ENCODE data around the gene CEP20. TPM values are rescaled to one million over a fixed set of nuclear protein-coding genes. Genes with fewer than 3 reads are reported as not detected.

The CEP20 gene
- total and polyA plus RNA-seq, 12 donors = 15.2 to 63.8 (median 33.5) TPM

DNA sequence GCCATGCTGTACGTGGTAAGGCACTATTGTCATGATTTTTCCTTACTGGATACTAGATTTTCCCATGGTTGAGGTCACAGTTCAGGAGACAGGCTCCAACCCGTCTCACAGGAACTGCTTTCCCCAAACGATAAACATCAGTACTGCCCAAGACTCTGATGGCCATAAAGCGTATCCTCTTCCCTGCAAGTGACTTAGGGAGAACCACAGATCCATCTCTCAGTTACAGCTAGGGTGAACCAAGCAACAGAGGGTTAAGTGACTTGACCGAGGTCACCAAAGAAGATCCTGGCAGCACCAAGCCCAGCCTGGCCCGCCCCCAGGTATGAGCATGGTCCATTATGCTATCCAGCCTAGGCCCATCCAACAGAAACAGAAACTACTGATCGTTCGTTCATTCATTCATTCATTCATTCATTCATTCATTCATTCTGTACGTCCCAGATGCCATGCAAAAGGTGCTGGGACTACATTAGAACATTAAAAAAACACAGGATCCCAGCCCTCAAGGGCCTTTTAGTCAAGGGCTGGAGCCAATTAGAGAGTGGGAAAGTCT is 62.6 kb downstream of the CEP20 start:
- no peaks in the 10 kb centered on the region for H3K9me3 ChIP-seq (replicated peaks in 1 of 3)
- no peaks in the 10 kb centered on the region for H3K4me1 ChIP-seq (replicated peaks in 1 of 2)
- H3K36me3 ChIP-seq (replicated peaks in 1 of 2) = no peaks in the 10 kb centered on the region
- WGBS, 4 donors = 66 to 74% (median 70%) methylated on average over 9 of the region's 9 CpGs
- TF ChIP-seq CTCF (IDR thresholded peaks at IDR 0.05) (no peak), POLR2A (IDR thresholded peaks at IDR 0.05) (no peak)
- no peak overlapping the region for H3K4me3 ChIP-seq
- H3K27me3 ChIP-seq = no peaks in the 10 kb centered on the region
- no peak overlapping the region for H3K27ac ChIP-seq
- intact Hi-C loops (cut with DNase I) = loop anchor here in 1 of 2 donors (10.0 kb wide), 1 partner anchor 61 kb away; no protein-coding TSS in a partner anchor
- DNase-seq = no peak

DNA sequence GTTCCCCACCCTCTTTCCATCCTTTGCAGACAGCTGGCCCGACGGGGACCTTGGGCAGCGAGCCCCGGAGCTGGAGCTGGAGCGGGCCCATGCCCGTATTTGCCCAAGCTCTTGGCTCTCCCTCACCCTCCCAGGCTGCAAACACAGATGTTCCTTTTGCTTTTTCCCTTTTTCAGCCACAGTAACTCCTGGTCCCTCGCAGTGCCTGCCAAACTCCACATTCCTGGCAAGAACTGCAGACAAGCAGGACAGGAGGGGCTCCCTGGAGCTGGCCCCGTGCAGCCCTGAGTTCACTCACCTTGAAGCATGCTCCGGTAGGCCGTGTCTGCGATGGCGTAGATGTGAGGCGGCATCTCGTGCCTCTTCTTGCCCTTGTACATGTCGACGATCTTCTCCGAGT is 65.4 kb downstream of the CEP20 start:
- Histone ChIP-seq H3K4me1 (replicated peaks in 1 of 2) (no peaks in the 10 kb centered on the region), H3K27ac (no peak overlapping the region), H3K4me3 (no peak overlapping the region), H3K27me3 (no peaks in the 10 kb centered on the region), H3K9me3 (replicated peaks in 1 of 3) (no peaks in the 10 kb centered on the region), H3K36me3 (replicated peaks in 1 of 2) (no peaks in the 10 kb centered on the region)
- intact Hi-C loops (cut with DNase I) = loop anchor here (5.0 to 10.0 kb wide), 2 partner anchors 58 to 61 kb away; no protein-coding TSS in a partner anchor
- 47 to 78% (median 66%) methylated on average over 16 to 17 of the region's 17 CpGs for WGBS, 4 donors
- peak in 3 of 7 donors; percentile 4 to 31 (median 17) for DNase-seq
- TF ChIP-seq CTCF (IDR thresholded peaks at IDR 0.05) = no peak
- no peak for TF ChIP-seq POLR2A (IDR thresholded peaks at IDR 0.05)

DNA sequence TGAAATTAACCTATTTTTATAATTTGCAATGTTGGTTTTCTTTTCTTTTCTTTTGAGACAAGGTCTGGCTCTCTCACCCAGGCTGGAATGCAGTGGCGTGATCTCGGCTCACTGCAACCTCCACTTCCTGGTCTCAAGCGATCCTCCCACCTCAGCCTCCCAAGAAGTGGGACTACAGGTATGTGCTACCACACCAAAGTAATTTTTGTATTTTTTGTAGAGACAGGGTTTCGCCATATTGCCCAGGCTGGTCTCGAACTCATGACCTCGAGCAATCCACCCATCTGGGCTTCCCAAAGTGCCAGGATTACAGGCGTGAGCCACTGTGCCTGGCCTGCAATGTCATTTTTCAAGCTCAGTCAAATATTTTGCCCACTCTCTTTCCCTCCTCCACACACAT is 67.6 kb downstream of the CEP20 start:
- Histone ChIP-seq H3K9me3 (replicated peaks in 1 of 3) (no peaks in the 10 kb centered on the region), H3K4me3 (no peak overlapping the region), H3K27ac (no peak overlapping the region), H3K27me3 (no peaks in the 10 kb centered on the region), H3K4me1 (replicated peaks in 1 of 2) (no peaks in the 10 kb centered on the region), H3K36me3 (replicated peaks in 1 of 2) (no peaks in the 10 kb centered on the region)
- 82 to 87% (median 84%) methylated on average over 7 of the region's 7 CpGs for WGBS, 4 donors
- DNase-seq = no peak
- TF ChIP-seq POLR2A (IDR thresholded peaks at IDR 0.05) (no peak), CTCF (IDR thresholded peaks at IDR 0.05) (no peak)
- intact Hi-C loops (cut with DNase I) = loop anchor here (5.0 to 10.0 kb wide), 2 partner anchors 56 to 59 kb away; no protein-coding TSS in a partner anchor

GRCh38 chr16:15819046-15819445 is 69.4 kb downstream of the CEP20 start:
- no peak for TF ChIP-seq CTCF (IDR thresholded peaks at IDR 0.05)
- no peak for TF ChIP-seq POLR2A (IDR thresholded peaks at IDR 0.05)
- no peak overlapping the region for H3K27ac ChIP-seq
- H3K27me3 ChIP-seq = peaks cover 1% of the 10 kb centered on the region
- H3K9me3 ChIP-seq (replicated peaks in 1 of 3) = no peaks in the 10 kb centered on the region
- intact Hi-C loops (cut with DNase I) = no loop called here
- WGBS, 4 donors = 90 to 95% (median 91%) methylated on average over 2 of the region's 2 CpGs
- H3K4me1 ChIP-seq (replicated peaks in 1 of 2) = no peaks in the 10 kb centered on the region
- DNase-seq = no peak
- H3K4me3 ChIP-seq = no peak overlapping the region
- no peaks in the 10 kb centered on the region for H3K36me3 ChIP-seq (replicated peaks in 1 of 2)

Data from adrenal gland (tissue), 12 donors.